AG09319 (cell line): ENCODE data around the gene CDIP1.

Experiments used
- DNase-seq: peaks from one replicate; pipeline ENCODE4 v3.0.0-alpha.2; 2010; ENCODE audit warnings: low read depth; ENCODE audit errors: extremely low read depth
- TF ChIP-seq, protein P1 (sequence below): IDR thresholded peaks from 2 replicates; pipeline ENCODE4 v1.5.1; 2011; ENCODE audit warnings: low read depth, mild to moderate bottlenecking, inconsistent platforms, low read length, moderate library complexity

CDIP1 gene

GRCh38 chr16:4533490-4533889, 5.1 kb downstream of the CDIP1 start:
- TF ChIP-seq, protein P1, sequence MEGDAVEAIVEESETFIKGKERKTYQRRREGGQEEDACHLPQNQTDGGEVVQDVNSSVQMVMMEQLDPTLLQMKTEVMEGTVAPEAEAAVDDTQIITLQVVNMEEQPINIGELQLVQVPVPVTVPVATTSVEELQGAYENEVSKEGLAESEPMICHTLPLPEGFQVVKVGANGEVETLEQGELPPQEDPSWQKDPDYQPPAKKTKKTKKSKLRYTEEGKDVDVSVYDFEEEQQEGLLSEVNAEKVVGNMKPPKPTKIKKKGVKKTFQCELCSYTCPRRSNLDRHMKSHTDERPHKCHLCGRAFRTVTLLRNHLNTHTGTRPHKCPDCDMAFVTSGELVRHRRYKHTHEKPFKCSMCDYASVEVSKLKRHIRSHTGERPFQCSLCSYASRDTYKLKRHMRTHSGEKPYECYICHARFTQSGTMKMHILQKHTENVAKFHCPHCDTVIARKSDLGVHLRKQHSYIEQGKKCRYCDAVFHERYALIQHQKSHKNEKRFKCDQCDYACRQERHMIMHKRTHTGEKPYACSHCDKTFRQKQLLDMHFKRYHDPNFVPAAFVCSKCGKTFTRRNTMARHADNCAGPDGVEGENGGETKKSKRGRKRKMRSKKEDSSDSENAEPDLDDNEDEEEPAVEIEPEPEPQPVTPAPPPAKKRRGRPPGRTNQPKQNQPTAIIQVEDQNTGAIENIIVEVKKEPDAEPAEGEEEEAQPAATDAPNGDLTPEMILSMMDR: no peak
- no peak for DNase-seq

DNA sequence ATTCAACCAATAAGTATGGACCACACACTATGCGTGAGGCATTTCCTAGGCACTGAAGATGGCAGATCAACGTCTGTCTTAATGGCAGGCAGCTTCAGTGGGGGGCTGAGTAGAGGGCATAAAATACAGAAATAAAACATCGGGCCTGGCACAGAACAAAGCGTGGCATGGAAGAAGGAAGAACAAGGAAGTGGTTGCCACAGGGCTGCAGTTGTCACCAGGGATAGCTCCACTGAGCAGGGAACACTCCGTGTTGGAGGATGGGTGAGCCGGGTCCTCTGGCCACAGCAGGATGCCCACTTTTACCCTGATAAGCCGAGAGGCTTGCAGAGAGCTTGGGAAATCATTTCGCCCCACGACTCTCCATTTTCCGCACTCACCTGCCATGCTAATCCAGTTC, 6.3 kb downstream of the CDIP1 start:
- no peak for DNase-seq
- TF ChIP-seq, protein P1: no peak

GRCh38 chr16:4531811-4532210, 6.8 kb downstream of the CDIP1 start:
- TF ChIP-seq, protein P1: no peak
- DNase-seq: no peak

DNA sequence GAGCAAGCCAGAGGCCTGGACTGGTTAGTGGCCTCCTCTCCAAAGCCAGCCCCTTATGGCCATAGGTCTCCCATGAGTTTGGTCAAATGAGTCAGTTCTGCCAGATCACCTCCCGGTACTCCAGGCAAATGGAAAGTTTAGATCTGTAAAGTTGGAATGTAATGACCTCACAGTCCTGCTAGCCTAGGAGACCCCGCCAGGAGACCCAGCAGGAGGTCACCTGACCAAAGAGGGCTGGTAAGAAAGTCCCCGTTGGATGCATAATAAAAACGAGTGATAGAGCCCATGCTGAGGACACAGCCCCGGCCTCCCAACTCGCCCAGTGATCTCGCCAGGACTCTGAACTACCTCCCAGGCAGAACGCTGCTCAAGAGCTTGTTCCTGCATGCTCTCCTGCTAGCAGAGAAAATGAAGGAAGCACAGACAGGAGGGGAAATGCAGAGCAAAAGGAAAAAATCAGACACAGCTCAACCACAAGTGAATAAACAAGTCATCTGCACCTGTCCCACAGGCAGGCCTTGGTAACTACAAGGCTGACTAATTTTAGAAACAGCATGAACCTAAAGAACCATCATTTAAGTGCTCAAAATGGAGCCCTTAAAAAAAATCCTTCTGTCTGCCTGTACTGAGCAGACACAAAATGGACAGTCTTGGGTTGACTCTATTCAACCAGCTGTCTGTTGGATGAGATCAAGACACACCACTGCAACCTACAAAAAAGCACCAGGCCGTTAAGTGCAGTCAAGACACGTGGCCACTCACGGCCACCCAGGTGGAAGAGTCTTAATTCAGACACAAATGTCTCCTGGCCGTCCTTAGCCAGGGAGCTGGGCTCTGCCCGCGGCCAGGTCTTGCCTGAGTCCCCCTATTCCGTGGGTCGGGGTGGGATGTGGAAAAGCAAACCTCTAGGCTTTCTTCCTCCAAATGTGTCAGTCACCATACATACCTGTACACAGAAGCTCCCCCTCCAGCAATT, 9.2 kb downstream of the CDIP1 start:
- no peak for DNase-seq
- TF ChIP-seq, protein P1: no peak

DNA sequence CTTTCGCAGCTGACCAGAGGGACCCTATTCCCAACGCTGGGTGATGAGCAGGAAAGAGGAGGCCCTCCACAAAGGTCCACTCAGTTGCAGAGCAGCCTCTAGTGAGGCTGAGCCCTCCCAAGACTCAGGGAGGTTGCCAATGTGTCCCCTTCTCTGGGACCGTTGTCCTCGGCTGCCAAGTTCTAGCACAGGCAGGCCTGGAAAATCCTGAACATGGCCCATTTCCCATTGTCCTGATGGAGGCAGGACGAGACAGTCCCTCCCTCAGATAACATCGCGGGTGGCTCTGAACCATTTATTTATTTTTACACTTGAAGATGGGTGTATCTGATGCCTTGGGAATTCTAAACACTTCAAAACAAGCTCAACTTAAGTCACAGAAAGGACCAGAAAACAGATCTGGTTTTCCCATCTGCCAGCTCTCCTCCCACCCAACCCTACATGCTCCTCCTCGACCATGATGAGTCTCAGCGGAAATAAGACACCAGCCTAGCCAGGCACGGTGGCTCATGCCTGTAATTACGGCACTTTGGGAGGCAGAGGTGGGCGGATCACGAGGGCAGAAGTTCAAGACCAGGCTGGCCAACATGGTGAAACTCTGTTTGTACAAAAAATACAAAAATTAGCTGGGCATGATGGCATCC, 12.8 kb downstream of the CDIP1 start:
- TF ChIP-seq, protein P1: no peak

DNA sequence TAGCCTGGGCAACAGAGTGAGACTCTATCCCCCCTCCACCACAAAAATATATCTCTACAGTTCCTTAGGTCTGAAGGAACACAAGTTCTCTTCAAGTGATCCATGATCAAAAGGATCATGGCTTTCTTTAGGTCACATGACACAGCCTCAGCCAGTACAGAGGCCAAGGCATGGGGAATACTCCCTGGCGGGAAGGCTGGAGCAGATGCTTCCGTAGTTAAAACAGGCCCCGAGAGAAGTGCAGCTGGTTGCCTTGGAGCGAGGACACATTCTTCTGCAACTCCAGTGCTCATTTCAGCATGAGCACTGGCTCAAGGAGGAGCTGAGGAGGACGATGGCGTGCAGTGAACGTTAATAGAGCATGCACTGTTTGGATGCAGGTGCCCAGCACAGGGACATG, 13.5 kb downstream of the CDIP1 start:
- no peak for DNase-seq
- TF ChIP-seq, protein P1: no peak

More for the DNA sequence above, 12.8 kb downstream of the CDIP1 start:
- DNase-seq: no peak

- TF ChIP-seq, protein P1: no peak
- no peak for DNase-seq
Measured at GRCh38 chr16:4524571-4524970, 14.0 kb downstream of the CDIP1 start.
